HL-60/S4 treated with retinoic acid at 250 ng/mL for 4 days and 3 days (cell line): ENCODE results near the gene KRT26.

Source experiments
- in situ Hi-C: fragments of 300-500 bp; cut with MboI; formaldehyde crosslinking; loops from 2 replicates; pipeline ENCODE4 v1.7.0; 2022; ENCODE audit warnings: low sequenced_read_pairs

Gene KRT26

DNA sequence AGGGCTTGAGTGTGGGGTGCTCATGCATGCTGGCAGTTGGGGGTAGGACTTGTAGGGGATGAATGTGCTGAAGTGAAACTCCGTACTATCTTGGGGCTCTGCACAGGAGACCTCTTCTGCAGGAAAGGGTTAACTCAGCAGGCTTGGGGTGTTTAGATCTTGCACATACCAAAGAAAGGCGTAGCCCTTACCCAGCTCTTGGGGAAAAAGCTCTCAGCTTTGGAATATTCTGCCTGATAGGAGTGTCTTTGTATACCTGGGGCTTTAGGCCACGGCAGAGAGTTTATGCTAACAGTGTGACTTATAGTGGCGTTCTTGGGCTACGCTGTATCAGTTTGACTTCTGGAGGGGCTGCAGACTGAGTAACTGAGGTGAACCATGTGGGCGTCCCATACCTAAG lies 38.0 kb downstream of the KRT26 start:
- in situ Hi-C loops = no loop called here

GRCh38 chr17:40730970-40731369 lies 41.0 kb downstream of the KRT26 start:
- in situ Hi-C loops = no loop called here

DNA sequence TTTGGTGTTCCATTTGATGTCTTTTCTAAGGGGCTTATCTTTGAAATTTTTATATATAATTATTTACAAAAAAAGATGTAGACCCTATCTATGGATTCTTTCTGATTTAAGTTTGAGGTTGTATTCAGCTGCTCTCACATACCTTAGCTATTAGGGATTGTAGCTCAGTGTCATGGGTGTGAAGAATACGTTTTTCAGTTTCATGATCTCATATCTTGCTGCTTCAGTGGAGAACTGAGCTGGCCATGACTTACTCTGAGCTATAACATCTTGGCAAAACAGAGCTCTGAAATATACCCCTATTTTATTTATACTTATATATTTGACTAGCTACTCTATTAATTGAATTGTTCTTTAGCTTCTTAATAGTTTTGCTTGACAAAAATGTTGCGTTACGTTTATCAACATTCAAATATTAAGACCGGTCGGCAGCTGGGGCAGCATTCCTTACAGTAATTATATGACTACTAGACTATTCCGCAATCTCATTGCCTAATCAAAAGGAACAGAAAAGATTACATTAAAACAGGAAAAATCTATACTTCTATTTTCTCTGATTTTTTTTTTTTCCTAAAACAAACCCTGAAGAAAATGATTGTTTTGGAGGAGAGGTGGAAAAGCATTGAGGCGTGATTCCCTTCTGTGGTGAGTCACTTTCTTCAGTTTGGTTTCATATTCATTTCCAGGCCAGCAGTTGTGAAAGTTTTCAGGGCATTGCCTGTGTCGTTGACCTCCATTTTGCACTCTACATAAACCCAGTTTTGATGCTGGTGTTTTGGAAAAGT lies 44.4 kb downstream of the KRT26 start:
- in situ Hi-C loops = no loop called here

DNA sequence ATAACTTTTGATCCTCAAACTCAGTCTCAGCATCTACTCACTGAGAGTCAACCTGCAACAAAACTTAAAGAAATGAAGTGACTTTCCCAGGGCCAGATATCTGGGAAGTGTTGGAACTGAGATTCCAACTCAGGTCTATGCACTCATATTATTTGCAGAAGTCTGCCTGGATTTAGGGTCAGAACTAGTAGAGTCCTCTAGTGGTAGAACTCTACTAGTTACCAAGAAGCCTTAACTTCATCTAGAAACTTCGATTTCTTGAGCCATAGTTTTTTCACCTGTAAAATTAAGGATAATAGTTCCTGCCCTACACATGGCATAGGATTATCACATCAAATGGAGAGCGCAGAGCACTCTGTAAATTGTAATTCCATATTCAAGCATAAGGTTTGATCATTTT lies 45.1 kb downstream of the KRT26 start:
- in situ Hi-C loops = no loop called here

DNA sequence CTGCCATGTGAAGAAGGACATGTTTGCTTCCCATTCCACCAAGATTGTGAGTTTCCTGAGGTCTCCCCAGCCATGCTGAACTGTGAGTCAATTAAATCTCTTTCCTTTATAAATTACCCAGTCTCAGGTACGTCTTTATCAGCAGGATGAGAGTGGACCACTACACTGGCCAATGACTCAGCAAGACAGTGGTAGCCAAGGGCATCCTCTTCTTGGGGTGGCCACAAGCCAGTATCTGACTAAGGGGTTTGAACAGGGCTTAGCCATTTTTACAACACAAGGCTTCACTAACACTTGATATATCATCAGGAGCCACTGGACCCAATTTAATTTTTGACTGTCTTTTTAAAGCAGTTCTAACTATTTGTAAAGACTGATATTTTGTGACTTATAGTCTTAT lies 47.3 kb downstream of the KRT26 start:
- in situ Hi-C loops = no loop called here

DNA sequence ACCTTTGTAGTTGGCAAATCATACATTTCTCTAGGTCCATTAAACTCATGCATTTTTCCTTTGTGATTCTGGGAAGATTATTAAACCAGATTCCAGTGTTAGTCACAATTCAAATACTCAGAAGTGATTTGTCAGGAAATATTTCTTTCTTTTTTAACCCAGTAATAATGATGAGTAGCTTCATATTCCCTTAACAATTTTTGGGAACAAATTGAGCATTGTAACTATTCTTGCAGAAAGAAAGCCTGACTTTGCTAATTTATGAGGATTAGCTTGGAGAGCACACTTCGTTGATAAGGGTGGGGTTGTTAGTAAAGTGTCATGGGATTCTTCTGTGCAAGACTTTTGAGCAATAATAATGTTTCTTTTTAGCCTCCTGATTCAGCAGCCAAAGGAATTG lies 49.8 kb downstream of the KRT26 start:
- in situ Hi-C loops = no loop called here

DNA sequence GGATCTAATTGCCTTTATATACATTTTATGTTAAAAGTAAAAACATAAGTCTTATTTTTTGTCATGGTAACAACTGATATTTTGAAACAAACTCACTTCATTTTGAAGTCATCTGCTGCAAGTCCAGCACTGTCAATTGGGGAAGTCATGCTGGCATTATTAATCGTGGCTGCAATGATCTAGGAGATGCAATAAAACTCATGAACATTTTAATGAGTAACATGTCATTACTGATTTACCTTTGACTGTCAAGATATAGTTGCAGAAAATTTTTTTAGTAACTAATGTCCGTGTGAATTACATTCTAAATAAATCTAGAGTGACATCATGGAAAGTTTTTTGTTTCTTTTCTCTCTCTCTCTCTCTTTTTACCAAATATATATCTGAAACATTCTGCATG lies 51.1 kb downstream of the KRT26 start:
- in situ Hi-C loops = no loop called here

GRCh38 chr17:40718930-40719329 lies 53.1 kb downstream of the KRT26 start:
- in situ Hi-C loops = no loop called here

- in situ Hi-C loops = no loop called here
Observed at GRCh38 chr17:40717776-40718175, 54.2 kb downstream of the KRT26 start.
